ENCODE data around the gene METRN.

- TF ChIP-seq POLR2AphosphoS5 (IDR thresholded peaks at IDR 0.05; ENCODE audit: insufficient read depth in 1 of 2, low read depth in 1 of 2): peak; percentile 76 to 89
- TF ChIP-seq CTCF (IDR thresholded peaks at IDR 0.05): no peak
- TF ChIP-seq POLR2A (IDR thresholded peaks at IDR 0.05): peak in 1 of 2 donors; percentile 15
Measured at GRCh38 chr16:684071-684794, 30.7 kb upstream of the METRN start, which contains the start of gene JMJD8.

All from vagina (tissue), 2 donors.